Stimulated activated CD4-positive, alpha-beta T cell treated with anti-CD3 and anti-CD28 coated beads, TNF-alpha, amount 100 ng/mL, for 48 hours (primary cell): ENCODE data around the gene DYNC1I1.

Experiments used
- DNase-seq, 3 donors: peaks; one replicate each; pipeline ENCODE4 v3.0.0-alpha.2; 2020; ENCODE audit warnings: low read depth in 3 of 3

DYNC1I1 gene

GRCh38 chr7:95859429-95859828 is 87.1 kb downstream of the DYNC1I1 start:
- DNase-seq: no peak

- DNase-seq: no peak
Observed at GRCh38 chr7:95861041-95861440, 88.7 kb downstream of the DYNC1I1 start.

GRCh38 chr7:95863623-95864022 is 91.3 kb downstream of the DYNC1I1 start:
- no peak for DNase-seq

GRCh38 chr7:95865716-95866371 is 93.5 kb downstream of the DYNC1I1 start:
- no peak for DNase-seq

GRCh38 chr7:95867309-95867708 is 95.0 kb downstream of the DYNC1I1 start:
- no peak for DNase-seq

GRCh38 chr7:95871075-95871848 is 98.9 kb downstream of the DYNC1I1 start:
- no peak for DNase-seq

GRCh38 chr7:95871896-95872295 is 99.5 kb downstream of the DYNC1I1 start:
- DNase-seq: no peak

GRCh38 chr7:95874129-95874528 is 101.8 kb downstream of the DYNC1I1 start:
- DNase-seq: no peak

- DNase-seq: no peak
Observed at GRCh38 chr7:95874541-95875265, 102.3 kb downstream of the DYNC1I1 start.

- no peak for DNase-seq
Observed at GRCh38 chr7:95875519-95875918, 103.2 kb downstream of the DYNC1I1 start.

- no peak for DNase-seq
Observed at GRCh38 chr7:95878677-95879076, 106.3 kb downstream of the DYNC1I1 start.

GRCh38 chr7:95881597-95881996 is 109.2 kb downstream of the DYNC1I1 start:
- no peak for DNase-seq

- no peak for DNase-seq
Observed at GRCh38 chr7:95883217-95883616, 110.9 kb downstream of the DYNC1I1 start.

GRCh38 chr7:95886501-95887090 is 114.2 kb downstream of the DYNC1I1 start:
- DNase-seq: no peak

GRCh38 chr7:95893484-95893883 is 121.1 kb downstream of the DYNC1I1 start:
- DNase-seq: no peak

GRCh38 chr7:95897557-95898251 is 125.3 kb downstream of the DYNC1I1 start:
- no peak for DNase-seq

- DNase-seq: no peak
Observed at GRCh38 chr7:95899919-95900513, 127.7 kb downstream of the DYNC1I1 start.

- no peak for DNase-seq
Observed at GRCh38 chr7:95901006-95901405, 128.7 kb downstream of the DYNC1I1 start.

- no peak for DNase-seq
Observed at GRCh38 chr7:95904099-95904498, 131.7 kb downstream of the DYNC1I1 start.

- no peak for DNase-seq
Observed at GRCh38 chr7:95905167-95905566, 132.8 kb downstream of the DYNC1I1 start.

- no peak for DNase-seq
Observed at GRCh38 chr7:95906851-95907250, 134.5 kb downstream of the DYNC1I1 start.
